GM20000 (cell line): ENCODE results near the gene FN3K.

Source experiments
- DNase-seq: peaks from one replicate; pipeline ENCODE4 v3.0.0; 2012; ENCODE audit warnings: low spot score
- TF ChIP-seq, protein P1 (sequence below): IDR thresholded peaks from 2 replicates; pipeline ENCODE4 v1.5.1; 2012; ENCODE audit warnings: mild to moderate bottlenecking, control low read depth; ENCODE audit errors: extremely low read depth, missing control alignments

The FN3K gene

DNA sequence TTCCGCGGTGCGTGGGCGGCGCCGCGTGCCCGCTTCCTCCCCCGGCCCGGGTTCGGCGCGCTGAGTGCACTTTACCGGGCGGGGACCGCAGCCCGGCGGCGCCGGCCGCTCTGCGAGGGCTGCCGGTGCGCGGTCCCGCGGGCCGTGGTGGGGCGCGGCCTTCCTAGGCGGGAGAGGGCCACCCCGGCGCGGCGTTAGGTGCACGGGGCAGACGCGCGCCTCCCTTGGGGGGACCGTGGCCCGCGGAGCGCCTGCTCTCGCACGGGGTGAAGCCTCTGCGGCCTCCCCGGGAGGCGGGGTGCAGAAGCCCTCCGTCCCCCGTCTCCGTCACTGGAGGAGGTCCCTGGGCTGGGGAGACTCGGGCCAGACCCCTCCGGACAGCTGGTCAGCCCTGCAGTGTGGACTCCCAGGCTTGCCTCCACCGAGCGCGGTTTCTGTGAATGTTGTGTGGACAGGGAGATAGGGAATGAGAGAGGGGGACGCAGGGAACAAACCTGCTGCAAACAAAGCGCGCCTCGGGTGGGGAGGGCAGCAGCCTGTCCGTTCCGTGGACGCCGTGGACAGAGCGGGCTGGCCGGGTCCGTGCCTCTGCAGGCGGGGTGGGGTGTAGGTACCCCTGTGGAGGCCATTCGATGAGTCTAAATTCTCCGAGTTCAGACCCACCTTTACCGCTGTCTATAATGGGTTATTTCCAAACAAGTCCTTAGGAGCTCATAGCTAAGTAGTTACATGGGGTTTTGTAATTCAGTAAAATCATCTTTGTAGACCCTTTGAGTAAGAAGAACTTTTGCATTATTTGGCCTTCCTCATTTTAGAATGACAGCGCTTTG, 17.2 kb downstream of the FN3K start:
- peak; percentile 73 for DNase-seq
- TF ChIP-seq, protein P1, sequence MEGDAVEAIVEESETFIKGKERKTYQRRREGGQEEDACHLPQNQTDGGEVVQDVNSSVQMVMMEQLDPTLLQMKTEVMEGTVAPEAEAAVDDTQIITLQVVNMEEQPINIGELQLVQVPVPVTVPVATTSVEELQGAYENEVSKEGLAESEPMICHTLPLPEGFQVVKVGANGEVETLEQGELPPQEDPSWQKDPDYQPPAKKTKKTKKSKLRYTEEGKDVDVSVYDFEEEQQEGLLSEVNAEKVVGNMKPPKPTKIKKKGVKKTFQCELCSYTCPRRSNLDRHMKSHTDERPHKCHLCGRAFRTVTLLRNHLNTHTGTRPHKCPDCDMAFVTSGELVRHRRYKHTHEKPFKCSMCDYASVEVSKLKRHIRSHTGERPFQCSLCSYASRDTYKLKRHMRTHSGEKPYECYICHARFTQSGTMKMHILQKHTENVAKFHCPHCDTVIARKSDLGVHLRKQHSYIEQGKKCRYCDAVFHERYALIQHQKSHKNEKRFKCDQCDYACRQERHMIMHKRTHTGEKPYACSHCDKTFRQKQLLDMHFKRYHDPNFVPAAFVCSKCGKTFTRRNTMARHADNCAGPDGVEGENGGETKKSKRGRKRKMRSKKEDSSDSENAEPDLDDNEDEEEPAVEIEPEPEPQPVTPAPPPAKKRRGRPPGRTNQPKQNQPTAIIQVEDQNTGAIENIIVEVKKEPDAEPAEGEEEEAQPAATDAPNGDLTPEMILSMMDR: no peak

DNA sequence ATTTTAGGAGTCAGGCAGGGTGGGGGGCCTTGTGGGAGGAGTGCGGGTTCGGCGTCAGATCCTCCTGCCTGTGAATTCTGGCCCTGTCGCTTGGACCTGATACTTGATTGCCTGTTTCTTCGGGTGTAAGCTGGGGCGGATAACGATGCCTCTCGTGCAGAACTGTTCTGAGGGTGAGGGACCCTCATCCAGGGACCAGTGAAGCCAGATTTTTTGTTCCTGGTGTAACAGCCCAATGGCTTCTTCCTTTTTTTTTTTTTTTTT, 17.7 kb downstream of the FN3K start:
- TF ChIP-seq, protein P1: no peak
- DNase-seq: no peak

DNA sequence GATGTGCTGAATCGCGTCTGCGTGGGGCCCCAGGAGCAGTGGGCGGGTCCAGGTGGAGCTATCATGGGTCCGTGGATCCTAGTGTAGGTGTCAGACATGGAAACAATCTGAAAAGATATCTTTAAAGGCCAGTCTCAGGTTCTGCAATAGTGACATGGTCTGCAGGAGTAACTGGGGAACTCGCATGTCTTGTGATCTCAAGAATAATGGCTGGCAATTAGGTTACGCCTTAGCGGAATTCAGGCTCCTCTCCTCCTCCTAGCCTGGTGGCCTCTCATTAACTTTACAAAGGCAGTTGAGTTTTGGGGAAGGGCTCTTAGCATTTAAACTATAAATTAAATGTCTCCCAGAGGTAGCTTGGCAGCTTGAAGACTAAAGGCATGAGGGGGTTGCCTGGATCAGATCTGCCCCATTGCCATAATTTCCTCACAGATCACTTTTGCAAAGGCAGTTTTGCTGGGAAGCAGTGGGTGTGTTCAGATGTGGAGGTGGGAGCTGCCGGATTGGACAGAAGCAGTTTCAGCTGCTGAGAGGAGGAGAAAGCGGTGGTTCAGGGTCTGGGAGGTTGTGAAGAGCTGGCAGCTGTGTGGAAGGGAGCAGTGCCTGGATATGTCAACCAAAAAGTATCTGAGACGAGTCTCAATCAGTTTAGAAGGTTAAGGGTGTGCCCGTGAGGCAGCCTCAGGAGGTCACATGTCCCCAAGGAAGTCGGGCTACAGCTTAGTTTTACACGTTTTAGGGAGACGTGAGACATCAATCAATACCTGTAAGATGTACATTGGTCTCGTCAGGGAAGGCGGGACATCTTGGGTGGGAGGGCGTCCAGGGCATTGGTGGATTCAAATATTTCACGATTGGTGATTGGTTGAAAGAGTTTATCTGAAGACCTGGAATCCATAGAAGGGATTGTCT, 19.1 kb downstream of the FN3K start:
- TF ChIP-seq, protein P1: no peak
- no peak for DNase-seq

DNA sequence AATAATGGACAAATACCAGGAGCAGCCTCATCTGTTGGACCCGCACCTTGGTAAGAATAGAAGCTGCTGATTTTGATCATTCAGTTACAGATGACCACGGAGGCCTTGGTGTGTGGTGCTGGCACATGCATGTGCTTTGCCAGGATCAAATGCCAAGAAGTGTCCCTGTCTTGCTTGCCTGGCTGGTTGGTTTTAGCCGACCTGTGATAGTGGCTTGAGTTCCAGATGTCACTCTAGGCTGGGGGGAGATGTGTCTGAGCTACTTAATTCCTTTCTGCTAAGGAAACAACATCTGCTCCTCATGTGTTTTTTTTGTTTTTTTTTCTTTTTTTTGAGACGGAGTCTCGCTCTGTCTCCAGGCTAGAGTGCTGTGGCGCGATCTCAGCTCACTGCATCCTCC, 20.8 kb downstream of the FN3K start:
- TF ChIP-seq, protein P1: no peak
- DNase-seq: no peak

DNA sequence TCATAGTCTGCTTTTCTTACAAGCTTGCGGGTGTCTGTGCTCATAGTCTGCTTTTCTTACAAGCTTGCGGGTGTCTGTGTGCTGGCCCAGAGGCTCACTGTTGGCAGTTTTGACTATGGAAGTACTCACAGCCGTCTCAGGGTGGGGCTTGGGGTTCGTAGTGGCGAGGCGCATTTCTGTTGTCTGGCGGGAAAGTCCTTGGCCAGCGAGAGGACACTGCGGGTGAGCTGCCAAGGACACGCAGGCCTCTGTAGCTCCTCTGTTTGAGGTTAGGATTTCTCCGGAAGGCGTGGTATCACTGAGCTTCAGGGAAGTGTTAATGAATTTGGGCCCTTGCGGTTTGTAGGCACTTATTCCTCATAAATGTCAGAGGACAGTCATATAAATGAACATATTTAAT, 30.0 kb downstream of the FN3K start:
- TF ChIP-seq, protein P1: no peak
- DNase-seq: no peak

DNA sequence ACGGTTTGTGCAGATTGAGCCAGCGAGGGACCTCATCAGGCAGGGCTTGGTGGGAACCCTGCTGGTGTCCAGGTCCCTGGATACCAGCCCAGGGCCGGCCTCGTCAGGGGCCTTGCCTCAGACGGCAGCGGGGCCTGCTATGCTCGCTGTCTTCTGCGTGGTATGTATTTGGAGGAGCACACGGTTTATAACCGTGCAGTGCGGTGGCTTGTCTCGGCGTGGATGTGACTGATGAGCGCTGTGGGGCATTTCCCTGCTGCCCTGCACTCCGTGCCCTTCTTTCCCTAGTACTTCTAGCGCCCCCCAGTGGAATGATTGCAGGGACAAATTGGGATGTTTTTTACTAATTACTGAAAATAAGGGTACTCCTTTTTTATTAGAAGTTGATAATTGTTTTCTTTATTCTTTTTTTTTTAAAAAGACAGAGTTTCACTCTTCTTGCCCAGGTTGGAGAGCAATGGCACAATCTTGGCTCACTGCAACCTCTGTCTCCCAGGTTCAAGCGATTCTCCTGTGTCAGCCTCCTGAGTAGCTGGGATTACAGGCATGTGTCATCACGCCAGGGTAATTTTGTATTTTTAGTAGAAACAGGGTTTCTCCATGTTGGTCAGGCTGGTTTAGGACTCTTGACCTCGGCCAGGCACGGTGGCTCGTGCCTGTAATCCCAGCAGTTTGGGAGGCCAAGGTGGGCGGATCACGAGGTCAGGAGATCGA, 31.8 kb downstream of the FN3K start:
- TF ChIP-seq, protein P1: peak; percentile 51

More for the DNA sequence above, 31.8 kb downstream of the FN3K start:
- DNase-seq: peak; percentile 63
